Esophagus squamous epithelium (tissue), 5 donors: ENCODE measurements around the gene MTHFR. TPM values are rescaled to one million over a fixed set of nuclear protein-coding genes. Genes with fewer than 3 reads are reported as not detected.

Source experiments
- DNase-seq: peaks from one replicate; lab custom pipeline; 2025; lab: John Stamatoyannopoulos, UW
- H3K27ac ChIP-seq, 4 donors: fragments of 200-600 bp; sonication (generic); one replicate each; pipeline ENCODE4 v1.5.1; 2016 to 2019; ENCODE audit warnings: mild to moderate bottlenecking in 1 of 4
- H3K27me3 ChIP-seq, 4 donors: fragments of 200-600 bp; sonication (generic); 1 replicate in 3 of 4; 2 replicates in 1 of 4; pipeline versions ENCODE4 v1.5.1 to v1.6.0; 2017 to 2021; ENCODE audit warnings: antibody characterized with exemption in 1 of 4
- H3K36me3 ChIP-seq, 3 donors: fragments of 200-600 bp; sonication (generic); one replicate each; pipeline ENCODE4 v1.5.1; 2016 to 2019
- H3K4me1 ChIP-seq, 3 donors: fragments of 200-600 bp; sonication (generic); one replicate each; pipeline ENCODE4 v1.5.1; 2017 to 2019
- H3K4me3 ChIP-seq, 4 donors: fragments of 200-600 bp; sonication (generic); 1 replicate in 3 of 4; 2 replicates in 1 of 4; pipeline ENCODE4 v1.5.1; 2016 to 2019; ENCODE audit warnings: mild to moderate bottlenecking in 2 of 4, moderate library complexity in 1 of 4
- H3K9me3 ChIP-seq, 3 donors: fragments of 200-600 bp; sonication (generic); one replicate each; pipeline ENCODE4 v1.5.1; 2016 to 2019
- CTCF ChIP-seq, 6 experiments: fragments of 450-650 bp in 4 of 6; fragments of 200-600 bp in 2 of 6; sonication (generic) in 2 of 6; IDR thresholded peaks; one replicate each; pipeline ENCODE4 v1.5.1; 2016 to 2019; ENCODE audit warnings: antibody characterized with exemption in 6 of 6, mild to moderate bottlenecking in 4 of 6, moderate library complexity in 4 of 6
- POLR2A ChIP-seq, 4 donors: fragments of 450-650 bp; IDR thresholded peaks; one replicate each; pipeline ENCODE4 v1.6.1; 2017; ENCODE audit warnings: antibody characterized with exemption in 4 of 4, mild to moderate bottlenecking in 4 of 4, moderate library complexity in 3 of 4
- WGBS, 2 donors: methylation state at CpG; one replicate each; pipeline ENCODE4 v1.1.5; 2018; 5-methylcytosine and 5-hydroxymethylcytosine counted together
- intact Hi-C: fragments of 100-400 bp; cut with DNase I; formaldehyde crosslinking; loops from one replicate; pipeline ENCODE4 v1.15.0; 2022
- total RNA-seq, 4 donors: library from RNA; depleted of rRNA; stranded (reverse); fragments of >200 nt; gene quantifications; one replicate each; pipeline ENCODE4 v1.1.0, GENCODE V29; 2016
- donor health status: DM: yes; HTN: yes; CAD: no.

Gene MTHFR
- total RNA-seq, 4 donors from 2014 or later, result 15.6 to 30.1 (median 25.4) TPM

GRCh38 chr1:11836955-11837766 lies 31.4 kb upstream of the MTHFR start:
- H3K9me3 ChIP-seq, result no peaks in the 10 kb centered on the region
- no peak overlapping the region for H3K27ac ChIP-seq
- intact Hi-C loops, result loop anchor here (10.0 kb wide), 1 partner anchor 128 kb away; no protein-coding TSS in a partner anchor
- H3K27me3 ChIP-seq, result no peaks in the 10 kb centered on the region
- no peak for DNase-seq
- H3K4me1 ChIP-seq, result no peaks in the 10 kb centered on the region
- H3K4me3 ChIP-seq, result no peak overlapping the region
- TF ChIP-seq CTCF (IDR thresholded peaks at IDR 0.05) (no peak), POLR2A (IDR thresholded peaks at IDR 0.05) (no peak)
- peaks cover 37 to 100% (median 83%) of the 10 kb centered on the region in 3 donors for H3K36me3 ChIP-seq
- WGBS, 2 donors, result 82 to 87% methylated on average over 3 to 17 of the region's 36 CpGs

GRCh38 chr1:11835441-11836225 lies 29.9 kb upstream of the MTHFR start:
- intact Hi-C loops, result loop anchor here (10.0 kb wide), 1 partner anchor 129 kb away; no protein-coding TSS in a partner anchor
- H3K36me3 ChIP-seq, result peaks cover 28 to 100% (median 74%) of the 10 kb centered on the region in 3 donors
- H3K27me3 ChIP-seq, result no peaks in the 10 kb centered on the region
- no peak for TF ChIP-seq CTCF (IDR thresholded peaks at IDR 0.05)
- H3K4me1 ChIP-seq, result no peaks in the 10 kb centered on the region
- DNase-seq, result no peak
- no peak overlapping the region for H3K4me3 ChIP-seq
- no peaks in the 10 kb centered on the region for H3K9me3 ChIP-seq
- 88 to 90% methylated on average over 12 to 20 of the region's 28 CpGs for WGBS, 2 donors
- no peak overlapping the region for H3K27ac ChIP-seq

GRCh38 chr1:11833900-11834299 lies 28.1 kb upstream of the MTHFR start:
- Histone ChIP-seq H3K27ac (no peak overlapping the region), H3K4me1 (no peaks in the 10 kb centered on the region), H3K36me3 (peaks cover 36 to 100% (median 66%) of the 10 kb centered on the region in 3 donors), H3K4me3 (no peak overlapping the region), H3K9me3 (no peaks in the 10 kb centered on the region), H3K27me3 (no peaks in the 10 kb centered on the region)
- intact Hi-C loops, result loop anchor here (10.0 kb wide), 1 partner anchor 131 kb away; no protein-coding TSS in a partner anchor
- WGBS, 2 donors, result 93 to 95% methylated on average over 12 to 13 of the region's 13 CpGs
- no peak for TF ChIP-seq POLR2A (IDR thresholded peaks at IDR 0.05)
- no peak for TF ChIP-seq CTCF (IDR thresholded peaks at IDR 0.05)
- no peak for DNase-seq

GRCh38 chr1:11833497-11833896 lies 27.7 kb upstream of the MTHFR start:
- DNase-seq, result no peak
- Histone ChIP-seq H3K36me3 (peaks cover 39 to 100% (median 69%) of the 10 kb centered on the region in 3 donors), H3K9me3 (no peaks in the 10 kb centered on the region), H3K27me3 (no peaks in the 10 kb centered on the region), H3K4me3 (no peak overlapping the region), H3K4me1 (no peaks in the 10 kb centered on the region), H3K27ac (no peak overlapping the region)
- 83 to 86% methylated on average over 8 of the region's 8 CpGs for WGBS, 2 donors
- no peak for TF ChIP-seq POLR2A (IDR thresholded peaks at IDR 0.05)
- no peak for TF ChIP-seq CTCF (IDR thresholded peaks at IDR 0.05)
- intact Hi-C loops, result loop anchor here (10.0 kb wide), 1 partner anchor 131 kb away; no protein-coding TSS in a partner anchor
